H1 (cell line): Measurements from ENCODE around the gene ELMO1. TPM values are rescaled to one million over a fixed set of nuclear protein-coding genes. Genes with fewer than 3 reads are reported as not detected.

Experiments used
- CTCF ChIA-PET: fragments of 300-600 bp; sonication (Branson Sonifier 250); formaldehyde crosslinking; loops from one replicate; lab custom pipeline; 2021; ENCODE audit not compliant: partially characterized antibody; lab: Charles Lee
- POLR2A ChIA-PET: fragments of 300-600 bp; sonication (Branson Sonifier 250); formaldehyde crosslinking; loops from one replicate; lab custom pipeline; 2021; ENCODE audit warnings: inconsistent platforms; ENCODE audit not compliant: partially characterized antibody; lab: Charles Lee
- DNase-seq, 2 experiments: peaks; one replicate each; pipeline versions ENCODE4 v3.0.0 to v3.0.0-alpha.2; 2010 to 2022; ENCODE audit warnings: low spot score in 2 of 2, low read depth in 1 of 2, mixed read lengths in 1 of 2
- FAIRE-seq: peaks from 2 replicates; lab custom pipeline; 2011; peaks lifted over from hg19 to GRCh38; lab: Jason Lieb, UNC
- H2AFZ ChIP-seq: 2 replicates; pipeline ENCODE4 v1.8.1; 2012; ENCODE audit warnings: low read length, inconsistent platforms
- H2AK5ac ChIP-seq: 2 replicates; pipeline ENCODE4 v1.6.1; 2013; ENCODE audit warnings: low read depth, low read length
- H2BK120ac ChIP-seq: replicated peaks from 2 replicates; pipeline ENCODE3; 2013; ENCODE audit warnings: low read depth, low read length, inconsistent platforms
- H2BK12ac ChIP-seq: 2 replicates; pipeline ENCODE4 v1.6.1; 2013; ENCODE audit warnings: low read depth, low read length
- H2BK15ac ChIP-seq: 2 replicates; pipeline ENCODE4 v1.6.1; 2013; ENCODE audit warnings: low read length
- H2BK20ac ChIP-seq: 2 replicates; pipeline ENCODE4 v1.6.1; 2013; ENCODE audit warnings: low read length
- H2BK5ac ChIP-seq: 2 replicates; pipeline ENCODE4 v1.6.1; 2013; ENCODE audit warnings: low read depth, low read length
- H3K14ac ChIP-seq: 2 replicates; pipeline ENCODE4 v1.6.1; 2013; ENCODE audit warnings: inconsistent platforms; ENCODE audit not compliant: insufficient read length
- H3K18ac ChIP-seq: 2 replicates; pipeline ENCODE4 v1.6.1; 2013; ENCODE audit warnings: low read length; ENCODE audit errors: extremely low read depth
- H3K23ac ChIP-seq: 2 replicates; pipeline ENCODE4 v1.6.1; 2013; ENCODE audit warnings: inconsistent platforms; ENCODE audit not compliant: insufficient read length
- H3K23me2 ChIP-seq: 2 replicates; pipeline ENCODE4 v1.6.1; 2013; ENCODE audit warnings: low read depth, low read length
- H3K27ac ChIP-seq: 2 replicates; pipeline ENCODE4 v1.6.1; 2011; ENCODE audit warnings: low read depth, low read length, inconsistent platforms
- H3K27me3 ChIP-seq, 4 experiments: replicated peaks in 1 of 4; 1 replicate in 1 of 4; 2 replicates in 3 of 4; pipeline versions ENCODE4 v1.6.1 to v1.8.1; 2011 to 2013; ENCODE audit warnings: low read length in 3 of 4, mild to moderate bottlenecking in 3 of 4, inconsistent platforms in 2 of 4, mixed read lengths in 2 of 4, moderate library complexity in 1 of 4; ENCODE audit not compliant: control insufficient read depth in 3 of 4, insufficient read depth in 3 of 4; ENCODE audit errors: extremely low read depth in 1 of 4
- H3K36me3 ChIP-seq, 4 experiments: 2 replicates each; pipeline versions ENCODE4 v1.6.1 to v1.8.1; 2011 to 2013; ENCODE audit warnings: mild to moderate bottlenecking in 4 of 4, low read length in 3 of 4, moderate library complexity in 2 of 4, control low read depth in 1 of 4, inconsistent platforms in 1 of 4; ENCODE audit not compliant: insufficient read depth in 4 of 4, control insufficient read depth in 2 of 4
- H3K4ac ChIP-seq: replicated peaks from 2 replicates; pipeline ENCODE3; 2013; ENCODE audit warnings: low read length, low read depth, mixed read lengths, inconsistent platforms; ENCODE audit not compliant: insufficient read length
- H3K4me1 ChIP-seq, 4 experiments: replicated peaks in 1 of 4; 1 replicate in 1 of 4; 2 replicates in 3 of 4; pipeline versions ENCODE4 v1.6.1 to v1.8.1; 2011 to 2013; ENCODE audit warnings: low read length in 3 of 4, inconsistent platforms in 2 of 4, mixed read lengths in 1 of 4; ENCODE audit not compliant: insufficient read depth in 4 of 4, control insufficient read depth in 3 of 4
- H3K4me2 ChIP-seq, 2 experiments: 2 replicates each; pipeline versions ENCODE4 v1.6.1 to v1.8.1; 2011 to 2013; ENCODE audit warnings: low read depth in 2 of 2, low read length in 2 of 2, control low read depth in 1 of 2, inconsistent platforms in 1 of 2, mild to moderate bottlenecking in 1 of 2; ENCODE audit not compliant: insufficient read depth in 1 of 2
- H3K4me3 ChIP-seq, 4 experiments: fragments of 200-600, 300-600 bp in 1 of 4; sonication (generic), shearing (Covaris generic), sonication (Bioruptor Twin) in 1 of 4; 2 replicates each; pipeline versions ENCODE4 v1.5.1 to v1.8.1; 2011 to 2016; ENCODE audit warnings: low read length in 4 of 4, low read depth in 3 of 4, control low read depth in 2 of 4, inconsistent platforms in 2 of 4, mild to moderate bottlenecking in 2 of 4, mixed read lengths in 1 of 4, moderate library complexity in 1 of 4; ENCODE audit not compliant: insufficient read depth in 2 of 4; ENCODE audit errors: extremely low read depth in 1 of 4
- H3K56ac ChIP-seq: replicated peaks from 2 replicates; pipeline ENCODE3; 2013; ENCODE audit warnings: low read depth, mild to moderate bottlenecking, mixed read lengths, low read length, inconsistent platforms; ENCODE audit not compliant: insufficient read length
- H3K79me1 ChIP-seq: 2 replicates; pipeline ENCODE4 v1.6.1; 2013; ENCODE audit warnings: low read depth, low read length, control low read depth
- H3K79me2 ChIP-seq, 2 experiments: 2 replicates each; pipeline versions ENCODE4 v1.6.1 to v1.8.1; 2012 to 2013; ENCODE audit warnings: low read length in 2 of 2, mild to moderate bottlenecking in 2 of 2, inconsistent platforms in 1 of 2; ENCODE audit not compliant: insufficient read depth in 2 of 2, control insufficient read depth in 1 of 2
- H3K9ac ChIP-seq, 4 experiments: replicated peaks in 1 of 4; 1 replicate in 1 of 4; 2 replicates in 3 of 4; pipeline versions ENCODE4 v1.6.1 to v1.8.1; 2011 to 2013; ENCODE audit warnings: low read depth in 3 of 4, low read length in 3 of 4, control low read depth in 2 of 4, mild to moderate bottlenecking in 2 of 4, moderate library complexity in 2 of 4, inconsistent platforms in 1 of 4; ENCODE audit errors: extremely low read depth in 1 of 4
- H3K9me3 ChIP-seq, 2 experiments: 2 replicates each; pipeline versions ENCODE4 v1.6.1 to v1.8.1; 2012 to 2013; ENCODE audit warnings: mild to moderate bottlenecking in 2 of 2, moderate library complexity in 2 of 2, control low read depth in 1 of 2, inconsistent platforms in 1 of 2, low read depth in 1 of 2, low read length in 1 of 2, mixed read lengths in 1 of 2; ENCODE audit not compliant: insufficient read depth in 2 of 2
- H4K20me1 ChIP-seq, 2 experiments: replicated peaks in 1 of 2; 2 replicates each; pipeline versions ENCODE3 to v1.8.1; 2011 to 2013; ENCODE audit warnings: inconsistent platforms in 2 of 2, low read length in 2 of 2, mild to moderate bottlenecking in 1 of 2; ENCODE audit not compliant: insufficient read depth in 2 of 2, control insufficient read depth in 1 of 2
- H4K5ac ChIP-seq: 2 replicates; pipeline ENCODE4 v1.6.1; 2013; ENCODE audit warnings: low read length, low read depth, mixed read lengths, inconsistent platforms; ENCODE audit not compliant: insufficient read length
- H4K8ac ChIP-seq: 2 replicates; pipeline ENCODE4 v1.8.0; 2013; ENCODE audit warnings: mild to moderate bottlenecking, moderate library complexity, low read length, inconsistent platforms; ENCODE audit not compliant: insufficient read depth; ENCODE audit errors: extremely low read depth
- H4K91ac ChIP-seq: replicated peaks from 2 replicates; pipeline ENCODE3; 2013; ENCODE audit warnings: low read length, mixed read lengths, inconsistent platforms; ENCODE audit not compliant: insufficient read length
- SIX5 ChIP-seq: IDR thresholded peaks from 2 replicates; pipeline ENCODE4 v1.6.1; 2011; ENCODE audit warnings: mild to moderate bottlenecking, low read depth, low read length
- polyA plus RNA-seq, 7 experiments: library from polyadenylated mRNA; depleted of rRNA in 3 of 7; stranded (reverse) in 5 of 7; unstranded in 2 of 7; fragments of >200 nt in 5 of 7; fragments of 200-250 nt in 2 of 7; gene quantifications; 1 replicate in 5 of 7; 2 replicates in 1 of 7; 4 replicates in 1 of 7; pipeline versions ENCODE4 v1.2.1 to v1.2.3, GENCODE V29; 2011 to 2013; ENCODE audit warnings: missing spikeins in 2 of 7, mixed read lengths in 2 of 7
- total RNA-seq: library from RNA; stranded (reverse); fragmentation: NEBNext Ultra II Directional; extraction: Animal tissue kit (Norgen Biotek cat#: 25700); gene quantifications from 2 replicates; pipeline ENCODE4 v1.2.1, GENCODE V29; 2021

Gene ELMO1
- total and polyA plus RNA-seq, 2 of the 8 experiments (the other 6 are each of a cell fraction or from before 2014, with no cell fraction given): 18.4 to 21.0 TPM

DNA sequence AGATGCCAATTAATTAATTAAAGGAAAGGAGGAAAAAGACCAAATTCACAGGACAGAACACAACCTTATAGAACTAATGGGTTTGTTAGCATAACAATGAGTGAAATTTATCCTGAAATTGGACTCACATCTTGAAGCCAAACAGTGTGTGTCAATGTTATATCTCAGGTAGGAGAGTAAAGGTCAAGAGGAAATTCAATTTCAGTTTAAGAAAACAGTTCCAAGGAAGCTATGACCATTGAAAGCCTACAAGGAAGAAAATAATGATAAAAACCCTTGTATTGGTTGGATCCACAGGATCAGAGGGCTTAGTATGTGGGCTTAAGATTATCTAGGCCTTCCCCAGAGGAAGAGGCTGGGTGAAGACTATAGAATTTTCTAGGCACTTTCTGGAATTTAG lies 525.5 kb downstream of the ELMO1 start:
- Histone ChIP-seq H3K4me2 (no peak overlapping the region), H3K18ac (no peak overlapping the region), H3K9ac (no peak overlapping the region), H3K23ac (no peak overlapping the region), H3K79me1 (no peaks in the 10 kb centered on the region), H3K4me1 (no peaks in the 10 kb centered on the region), H3K27ac (no peak overlapping the region), H3K9me3 (no peaks in the 10 kb centered on the region), H2BK15ac (no peak overlapping the region), H2BK5ac (no peak overlapping the region), H3K4me3 (no peak overlapping the region), H4K91ac (no peak overlapping the region), H3K27me3 (no peaks in the 10 kb centered on the region), H2BK20ac (no peak overlapping the region), H2AK5ac (no peak overlapping the region), H4K5ac (no peak overlapping the region), H2BK120ac (no peak overlapping the region), H3K36me3 (no peaks in the 10 kb centered on the region), H2BK12ac (no peak overlapping the region), H3K56ac (no peak overlapping the region), H3K4ac (no peak overlapping the region), H4K8ac (no peak overlapping the region), H3K79me2 (no peaks in the 10 kb centered on the region), H2AFZ (no peak overlapping the region), H3K23me2 (no peaks in the 10 kb centered on the region), H3K14ac (no peak overlapping the region), H4K20me1 (no peaks in the 10 kb centered on the region)
- no peak for TF ChIP-seq SIX5
- CTCF ChIA-PET: interaction anchor here (0.9 to 1.5 kb wide), 2 partner anchors 15 to 259 kb away, joined by 3 read pairs; no protein-coding TSS in a partner anchor
- POLR2A ChIA-PET: no interaction called here
- FAIRE-seq (no peak), DNase-seq (no peak)
